GM20000 (cell line): Measurements from ENCODE around the gene RHOBTB3.

Experiments
- DNase-seq: peaks from one replicate; pipeline ENCODE4 v3.0.0; 2012; ENCODE audit warnings: low spot score
- TF ChIP-seq, protein P1 (sequence below): IDR thresholded peaks from 2 replicates; pipeline ENCODE4 v1.5.1; 2012; ENCODE audit warnings: mild to moderate bottlenecking, control low read depth; ENCODE audit errors: extremely low read depth, missing control alignments

Gene RHOBTB3

DNA sequence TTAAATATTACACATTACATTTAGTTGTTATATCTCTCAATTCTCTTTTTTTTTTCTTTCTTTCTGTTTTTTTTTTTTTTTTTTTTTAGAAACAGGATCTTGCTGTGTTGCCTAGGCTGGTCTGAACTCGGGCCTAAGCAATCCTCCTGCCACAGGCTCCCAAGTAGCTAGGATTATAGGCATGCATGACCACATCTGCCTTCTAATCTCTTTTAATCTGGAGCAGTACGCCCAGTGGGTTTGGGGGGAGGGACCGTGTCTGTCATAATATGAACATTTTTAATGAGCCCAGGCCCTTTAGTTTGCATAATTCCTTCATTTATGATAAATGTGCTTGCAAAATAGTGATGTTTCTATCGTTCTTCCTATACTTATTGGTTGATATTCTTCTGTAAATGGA, 10.3 kb downstream of the RHOBTB3 start:
- no peak for DNase-seq
- TF ChIP-seq, protein P1, sequence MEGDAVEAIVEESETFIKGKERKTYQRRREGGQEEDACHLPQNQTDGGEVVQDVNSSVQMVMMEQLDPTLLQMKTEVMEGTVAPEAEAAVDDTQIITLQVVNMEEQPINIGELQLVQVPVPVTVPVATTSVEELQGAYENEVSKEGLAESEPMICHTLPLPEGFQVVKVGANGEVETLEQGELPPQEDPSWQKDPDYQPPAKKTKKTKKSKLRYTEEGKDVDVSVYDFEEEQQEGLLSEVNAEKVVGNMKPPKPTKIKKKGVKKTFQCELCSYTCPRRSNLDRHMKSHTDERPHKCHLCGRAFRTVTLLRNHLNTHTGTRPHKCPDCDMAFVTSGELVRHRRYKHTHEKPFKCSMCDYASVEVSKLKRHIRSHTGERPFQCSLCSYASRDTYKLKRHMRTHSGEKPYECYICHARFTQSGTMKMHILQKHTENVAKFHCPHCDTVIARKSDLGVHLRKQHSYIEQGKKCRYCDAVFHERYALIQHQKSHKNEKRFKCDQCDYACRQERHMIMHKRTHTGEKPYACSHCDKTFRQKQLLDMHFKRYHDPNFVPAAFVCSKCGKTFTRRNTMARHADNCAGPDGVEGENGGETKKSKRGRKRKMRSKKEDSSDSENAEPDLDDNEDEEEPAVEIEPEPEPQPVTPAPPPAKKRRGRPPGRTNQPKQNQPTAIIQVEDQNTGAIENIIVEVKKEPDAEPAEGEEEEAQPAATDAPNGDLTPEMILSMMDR: no peak

DNA sequence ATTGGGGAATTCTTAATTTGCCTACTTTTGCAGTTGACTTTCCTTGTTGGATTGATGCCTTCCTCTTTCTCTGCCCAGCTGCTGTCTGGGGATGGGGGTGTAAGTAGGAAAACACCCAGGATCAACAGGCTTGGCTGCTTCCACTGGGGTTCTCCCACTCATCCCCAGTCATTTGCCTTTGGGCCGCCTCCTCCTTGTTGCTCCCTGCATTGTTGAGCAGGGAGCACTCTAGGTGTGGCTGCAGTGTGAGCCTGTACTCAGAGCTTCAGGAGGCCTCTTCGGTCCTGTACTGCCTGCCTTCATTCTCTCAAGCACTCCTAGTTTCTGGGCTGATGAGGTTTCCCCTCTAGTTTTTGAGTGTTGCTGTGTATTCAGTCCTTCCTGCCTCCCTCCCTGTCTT, 12.1 kb downstream of the RHOBTB3 start:
- TF ChIP-seq, protein P1: no peak
- no peak for DNase-seq

DNA sequence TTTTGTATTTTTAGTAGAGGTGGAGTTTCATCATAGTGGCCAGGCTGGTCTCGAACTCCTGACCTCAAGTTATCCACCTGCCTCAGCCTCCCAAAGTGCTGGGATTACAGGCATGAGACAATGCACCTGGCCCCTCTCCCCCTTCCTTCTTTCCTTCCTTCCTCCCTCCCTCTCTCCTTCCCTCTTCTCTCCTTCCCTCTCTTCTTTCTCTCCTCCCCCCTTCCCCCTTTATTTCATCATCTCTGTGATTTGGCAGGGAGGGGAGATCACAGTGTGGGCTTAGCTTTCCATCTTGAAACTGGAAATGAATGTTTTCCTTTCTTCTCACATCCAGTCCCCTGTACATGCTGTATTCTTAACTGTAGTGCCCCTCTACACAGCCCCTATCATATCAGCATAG, 12.7 kb downstream of the RHOBTB3 start:
- no peak for DNase-seq
- TF ChIP-seq, protein P1: no peak

DNA sequence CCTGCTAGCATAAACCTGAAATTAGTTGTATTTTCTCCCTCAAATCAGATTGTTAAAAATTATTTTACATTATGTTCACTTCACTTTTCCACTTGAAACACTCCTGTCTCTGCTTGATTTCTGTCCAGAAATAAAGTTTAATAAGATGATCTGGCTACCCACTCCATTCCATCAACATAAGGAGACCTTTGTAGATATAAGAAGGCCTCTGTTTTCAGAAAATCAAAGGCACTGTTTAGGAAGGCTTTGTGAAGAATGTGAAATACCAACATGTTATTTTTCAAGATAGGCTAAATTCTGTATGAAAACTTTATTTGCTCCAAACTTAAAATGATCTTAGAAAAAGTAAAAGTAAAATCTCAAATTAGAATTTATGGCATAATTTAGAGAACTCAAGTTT, 15.1 kb downstream of the RHOBTB3 start:
- TF ChIP-seq, protein P1: no peak
- DNase-seq: no peak

DNA sequence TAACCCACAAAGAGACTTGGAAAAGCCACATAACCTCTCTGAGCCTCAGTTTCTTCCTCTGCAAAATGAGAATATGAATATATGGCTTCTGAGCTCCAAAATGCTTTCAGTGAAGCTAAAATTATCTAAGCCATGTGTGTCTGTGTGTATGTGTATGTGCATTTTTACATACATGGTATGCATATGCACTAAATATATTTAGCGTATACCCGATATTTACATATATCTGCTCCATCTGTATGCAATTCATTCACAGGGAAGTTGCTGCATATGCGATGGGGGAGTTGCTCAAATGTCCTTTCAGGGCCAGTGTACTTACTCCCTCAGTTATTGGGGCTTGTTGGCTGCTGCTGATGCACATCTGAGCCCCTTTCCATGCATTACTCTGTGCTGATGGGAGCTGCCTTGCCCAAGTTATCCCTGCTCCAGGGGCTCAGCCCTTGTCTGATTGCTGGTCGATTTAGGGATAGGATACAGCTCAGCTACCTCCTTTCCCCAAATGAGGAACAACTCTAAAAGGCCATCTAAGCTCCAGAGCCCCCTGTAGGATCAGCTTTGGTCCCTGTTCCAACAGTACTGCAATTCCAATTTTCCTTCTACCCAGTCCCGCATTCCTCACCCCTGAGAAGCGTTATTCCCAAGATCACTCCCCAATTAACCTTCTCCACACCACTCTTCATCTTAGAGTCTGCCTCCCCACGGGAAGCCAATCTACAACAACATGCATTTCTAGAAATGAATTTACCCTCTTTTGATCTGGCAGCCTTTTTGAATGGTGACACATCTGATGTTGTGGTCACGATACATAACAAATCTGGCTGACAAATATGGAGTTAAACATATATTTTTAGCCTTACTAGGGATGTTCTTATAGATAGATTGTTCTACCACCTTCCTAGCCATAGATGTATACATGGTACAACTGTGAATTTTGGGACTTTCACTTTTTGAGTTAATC, 15.9 kb downstream of the RHOBTB3 start:
- TF ChIP-seq, protein P1: no peak
- no peak for DNase-seq

DNA sequence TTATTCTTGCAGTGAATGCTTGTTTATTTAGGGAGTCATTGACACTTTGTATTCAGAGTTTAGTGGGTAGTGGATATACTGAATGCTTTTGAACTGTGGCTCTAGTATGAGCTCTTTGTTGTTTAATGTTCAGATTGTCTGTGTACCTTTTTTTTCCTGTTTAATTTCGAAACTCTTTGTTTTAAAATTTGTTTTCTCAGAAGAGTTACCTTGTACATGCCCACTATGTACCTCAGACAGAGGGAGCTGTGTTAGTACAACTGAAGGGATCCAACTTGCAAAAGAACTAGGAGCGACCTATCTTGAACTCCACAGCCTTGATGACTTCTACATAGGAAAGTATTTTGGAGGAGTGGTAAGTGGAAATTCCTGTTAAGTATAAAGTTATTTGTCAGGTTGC, 17.0 kb downstream of the RHOBTB3 start:
- TF ChIP-seq, protein P1: no peak
- no peak for DNase-seq

DNA sequence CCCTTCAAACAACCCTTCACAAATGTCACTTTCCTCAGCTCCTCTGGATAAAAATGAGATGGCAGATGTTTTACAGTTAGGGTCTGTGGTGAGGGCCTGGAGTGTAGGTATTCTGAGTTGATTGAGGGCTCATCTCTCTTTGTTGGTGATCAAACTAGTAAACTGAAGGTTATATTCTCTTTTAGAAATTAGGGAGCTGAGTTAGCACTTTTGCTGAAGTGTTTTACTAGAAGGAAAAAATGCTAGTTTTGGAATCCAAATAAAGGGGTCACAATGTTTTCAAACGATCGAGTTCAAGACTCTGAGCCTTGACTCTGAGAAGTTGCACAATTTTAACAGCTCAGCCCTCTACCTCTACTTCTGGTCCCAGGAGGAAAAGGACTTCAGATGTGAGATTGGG, 23.4 kb downstream of the RHOBTB3 start:
- TF ChIP-seq, protein P1: no peak
- DNase-seq: no peak
